ENCODE data around the gene SYCP2L.

- TF ChIP-seq CTCF (tag by site-specific recombination; IDR thresholded peaks at IDR 0.05) (no peak), ZNF792 (tag by site-specific recombination; IDR thresholded peaks at IDR 0.05) (no peak), ZNF610 (tag by site-specific recombination; IDR thresholded peaks at IDR 0.05; ENCODE audit: borderline replicate concordance) (no peak), ZFP3 (tag by site-specific recombination; IDR thresholded peaks at IDR 0.05; ENCODE audit: low read depth) (no peak), ZNF664 (tag by site-specific recombination; IDR thresholded peaks at IDR 0.05) (no peak), ZNF121 (tag by site-specific recombination; IDR thresholded peaks at IDR 0.05) (no peak), SP3 (tag by site-specific recombination; IDR thresholded peaks at IDR 0.05) (no peak), GLIS2 (tag by site-specific recombination; IDR thresholded peaks at IDR 0.05) (no peak), ZBTB1 (tag by site-specific recombination; IDR thresholded peaks at IDR 0.05) (no peak), HOXD13 (CRISPR knock-in tag; IDR thresholded peaks at IDR 0.05; ENCODE audit: borderline replicate concordance) (no peak)
Observed at GRCh38 chr6:11006061-11006460, 119.2 kb downstream of the SYCP2L start.
